NB4 (cell line): Measurements from ENCODE around the gene MEGF10.

Experiments
- CTCF ChIP-seq: IDR thresholded peaks from one replicate; pipeline ENCODE4 v1.5.1; 2012; ENCODE audit warnings: low read depth, low read length
- MAX ChIP-seq: IDR thresholded peaks from 2 replicates; pipeline ENCODE4 v1.6.1; 2011; ENCODE audit warnings: low read depth, low read length
- MYC ChIP-seq: IDR thresholded peaks from 2 replicates; pipeline ENCODE4 v1.6.1; 2011; ENCODE audit warnings: low read depth, low read length
- POLR2A ChIP-seq: IDR thresholded peaks from 2 replicates; pipeline ENCODE4 v1.6.1; 2011; ENCODE audit warnings: mild to moderate bottlenecking; ENCODE audit not compliant: insufficient read length; ENCODE audit errors: extremely low read depth

- TF ChIP-seq CTCF (no peak), MAX (no peak), MYC (no peak), POLR2A (no peak)
Observed at GRCh38 chr5:127297348-127298035, 6.9 kb downstream of the MEGF10 start.
